IPS-NIHi11 (cell line): ENCODE results near the gene TMEM151A.
A peak's percentile ranks its signal among the peaks of the same experiment; 100 is the strongest.

Source experiments
- DNase-seq: peaks from one replicate; pipeline ENCODE4 v3.0.0; 2012; ENCODE audit warnings: mixed read lengths, low spot score

TMEM151A gene

GRCh38 chr11:66283461-66284105 is 8.1 kb upstream of the TMEM151A start:
- no peak for DNase-seq

GRCh38 chr11:66284526-66285078 is 7.1 kb upstream of the TMEM151A start:
- DNase-seq, result no peak

GRCh38 chr11:66285250-66285947 is 6.3 kb upstream of the TMEM151A start:
- no peak for DNase-seq

GRCh38 chr11:66286699-66287098 is 5.0 kb upstream of the TMEM151A start:
- DNase-seq, result no peak

GRCh38 chr11:66287211-66287888 is 4.3 kb upstream of the TMEM151A start:
- no peak for DNase-seq

GRCh38 chr11:66287889-66288670 is 3.6 kb upstream of the TMEM151A start:
- DNase-seq, result no peak

- peak; percentile 99 for DNase-seq
Observed at GRCh38 chr11:66288671-66289547, 2.8 kb upstream of the TMEM151A start, which contains the start of gene YIF1A. YIF1A (minus strand) TSS chr11:66289143; CDS start chr11:66288985, 158 bp downstream.

GRCh38 chr11:66289548-66290329 is 2.0 kb upstream of the TMEM151A start:
- peak; percentile 87 for DNase-seq

GRCh38 chr11:66290330-66290621 is 1.4 kb upstream of the TMEM151A start:
- no peak for DNase-seq

- no peak for DNase-seq
Observed at GRCh38 chr11:66291303-66291705, 390 bp upstream of the TMEM151A start.

- DNase-seq, result no peak
Observed at GRCh38 chr11:66292543-66293332, 1.0 kb downstream of the TMEM151A start.

GRCh38 chr11:66293352-66293751 is 1.7 kb downstream of the TMEM151A start:
- no peak for DNase-seq

- no peak for DNase-seq
Observed at GRCh38 chr11:66293777-66294625, 2.3 kb downstream of the TMEM151A start.

- DNase-seq, result no peak
Observed at GRCh38 chr11:66294626-66295620, 3.2 kb downstream of the TMEM151A start.

- DNase-seq, result no peak
Observed at GRCh38 chr11:66297610-66298009, 5.9 kb downstream of the TMEM151A start.

GRCh38 chr11:66299186-66299585 is 7.5 kb downstream of the TMEM151A start:
- no peak for DNase-seq

- DNase-seq, result no peak
Observed at GRCh38 chr11:66302656-66303055, 11.0 kb downstream of the TMEM151A start.
